Neural progenitor cell (in vitro differentiated cells): ENCODE results near the gene MBP.
A peak's percentile ranks its signal among the peaks of the same experiment; 100 is the strongest.

ENCODE experiments used
- EZH2 ChIP-seq: fragments of 200-600 bp; sonication (generic); IDR thresholded peaks from 2 replicates; pipeline ENCODE4 v1.6.1; 2017; ENCODE audit warnings: antibody characterized with exemption, mild to moderate bottlenecking, moderate library complexity
- TF ChIP-seq, protein P1 (sequence below): fragments of 200-600 bp; sonication (generic); IDR thresholded peaks from 2 replicates; pipeline ENCODE4 v1.5.1; 2017; ENCODE audit warnings: antibody characterized with exemption, mild to moderate bottlenecking

- TF ChIP-seq EZH2, result no peak
- TF ChIP-seq, protein P1, sequence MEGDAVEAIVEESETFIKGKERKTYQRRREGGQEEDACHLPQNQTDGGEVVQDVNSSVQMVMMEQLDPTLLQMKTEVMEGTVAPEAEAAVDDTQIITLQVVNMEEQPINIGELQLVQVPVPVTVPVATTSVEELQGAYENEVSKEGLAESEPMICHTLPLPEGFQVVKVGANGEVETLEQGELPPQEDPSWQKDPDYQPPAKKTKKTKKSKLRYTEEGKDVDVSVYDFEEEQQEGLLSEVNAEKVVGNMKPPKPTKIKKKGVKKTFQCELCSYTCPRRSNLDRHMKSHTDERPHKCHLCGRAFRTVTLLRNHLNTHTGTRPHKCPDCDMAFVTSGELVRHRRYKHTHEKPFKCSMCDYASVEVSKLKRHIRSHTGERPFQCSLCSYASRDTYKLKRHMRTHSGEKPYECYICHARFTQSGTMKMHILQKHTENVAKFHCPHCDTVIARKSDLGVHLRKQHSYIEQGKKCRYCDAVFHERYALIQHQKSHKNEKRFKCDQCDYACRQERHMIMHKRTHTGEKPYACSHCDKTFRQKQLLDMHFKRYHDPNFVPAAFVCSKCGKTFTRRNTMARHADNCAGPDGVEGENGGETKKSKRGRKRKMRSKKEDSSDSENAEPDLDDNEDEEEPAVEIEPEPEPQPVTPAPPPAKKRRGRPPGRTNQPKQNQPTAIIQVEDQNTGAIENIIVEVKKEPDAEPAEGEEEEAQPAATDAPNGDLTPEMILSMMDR, result peak; percentile 42
Measured at GRCh38 chr18:76960528-76961035, 172.0 kb downstream of the MBP start.
